Ascending aorta (tissue), 2 donors: Measurements from ENCODE around the gene POM121L12. TPM values are rescaled to one million over a fixed set of nuclear protein-coding genes. Genes with fewer than 3 reads are reported as not detected.

ENCODE experiments used
- DNase-seq, 2 donors: peaks; one replicate each; pipeline ENCODE4 v3.0.0-alpha.2; 2019; ENCODE audit warnings: low spot score in 2 of 2
- H3K27ac ChIP-seq, 2 donors: fragments of 200-600 bp; sonication (generic); one replicate each; pipeline ENCODE4 v1.5.1; 2016 to 2017; ENCODE audit warnings: mild to moderate bottlenecking in 1 of 2
- H3K27me3 ChIP-seq: fragments of 200-600 bp; sonication (generic); one replicate; pipeline ENCODE4 v1.5.1; 2017
- H3K36me3 ChIP-seq, 2 donors: fragments of 200-600 bp; sonication (generic); one replicate each; pipeline ENCODE4 v1.5.1; 2016
- H3K4me1 ChIP-seq, 2 donors: fragments of 200-600 bp; sonication (generic); one replicate each; pipeline ENCODE4 v1.5.1; 2016 to 2017; ENCODE audit warnings: mild to moderate bottlenecking in 1 of 2
- H3K4me3 ChIP-seq, 2 donors: fragments of 200-600 bp; sonication (generic); one replicate each; pipeline ENCODE4 v1.5.1; 2016 to 2017; ENCODE audit warnings: mild to moderate bottlenecking in 1 of 2
- H3K9me3 ChIP-seq, 2 donors: fragments of 200-600 bp; sonication (generic); one replicate each; pipeline ENCODE4 v1.5.1; 2016
- CTCF ChIP-seq, 3 experiments: fragments of 200-600 bp in 2 of 3; fragments of 450-650 bp in 1 of 3; sonication (generic) in 2 of 3; IDR thresholded peaks; one replicate each; pipeline ENCODE4 v1.5.1; 2016 to 2019; ENCODE audit warnings: antibody characterized with exemption in 3 of 3, mild to moderate bottlenecking in 1 of 3, moderate library complexity in 1 of 3
- intact Hi-C: fragments of 100-400 bp; cut with DNase I; formaldehyde crosslinking; loops from one replicate; pipeline ENCODE4 v1.15.1; 2023
- total RNA-seq: library from RNA; depleted of rRNA; stranded (reverse); fragments of >200 nt; gene quantifications from one replicate; pipeline ENCODE4 v1.1.0, GENCODE V29; 2016

Gene POM121L12
- total RNA-seq, 1 donor from 2014 or later = not detected

GRCh38 chr7:53048638-53049037, 13.2 kb downstream of the POM121L12 start:
- Histone ChIP-seq H3K4me1 (no peaks in the 10 kb centered on the region), H3K27me3 (no peaks in the 10 kb centered on the region), H3K9me3 (no peaks in the 10 kb centered on the region), H3K27ac (no peak overlapping the region), H3K36me3 (no peaks in the 10 kb centered on the region), H3K4me3 (no peak overlapping the region)
- no peak for DNase-seq
- intact Hi-C loops = no loop called here
- no peak for TF ChIP-seq CTCF (IDR thresholded peaks at IDR 0.05)

GRCh38 chr7:53050433-53050832, 15.0 kb downstream of the POM121L12 start:
- no peaks in the 10 kb centered on the region for H3K36me3 ChIP-seq
- no peaks in the 10 kb centered on the region for H3K9me3 ChIP-seq
- no peaks in the 10 kb centered on the region for H3K4me1 ChIP-seq
- no peak for TF ChIP-seq CTCF (IDR thresholded peaks at IDR 0.05)
- no peak overlapping the region for H3K27ac ChIP-seq
- H3K4me3 ChIP-seq = no peak overlapping the region
- DNase-seq = no peak
- intact Hi-C loops = no loop called here
- H3K27me3 ChIP-seq = no peaks in the 10 kb centered on the region

- H3K36me3 ChIP-seq = no peaks in the 10 kb centered on the region
- H3K4me3 ChIP-seq = no peak overlapping the region
- H3K4me1 ChIP-seq = no peaks in the 10 kb centered on the region
- intact Hi-C loops = no loop called here
- H3K9me3 ChIP-seq = no peaks in the 10 kb centered on the region
- H3K27me3 ChIP-seq = no peaks in the 10 kb centered on the region
- H3K27ac ChIP-seq = no peak overlapping the region
- DNase-seq = no peak
- TF ChIP-seq CTCF (IDR thresholded peaks at IDR 0.05) = no peak
Measured at GRCh38 chr7:53059591-53059990, 24.2 kb downstream of the POM121L12 start.

- Histone ChIP-seq H3K9me3 (no peaks in the 10 kb centered on the region), H3K27ac (no peak overlapping the region), H3K4me1 (no peaks in the 10 kb centered on the region), H3K36me3 (no peaks in the 10 kb centered on the region), H3K4me3 (no peak overlapping the region), H3K27me3 (no peaks in the 10 kb centered on the region)
- DNase-seq = no peak
- intact Hi-C loops = no loop called here
- no peak for TF ChIP-seq CTCF (IDR thresholded peaks at IDR 0.05)
Measured at GRCh38 chr7:53060066-53060465, 24.6 kb downstream of the POM121L12 start.

GRCh38 chr7:53062796-53063195, 27.4 kb downstream of the POM121L12 start:
- TF ChIP-seq CTCF (IDR thresholded peaks at IDR 0.05) = no peak
- no peak for DNase-seq
- Histone ChIP-seq H3K4me1 (no peaks in the 10 kb centered on the region), H3K9me3 (no peaks in the 10 kb centered on the region), H3K36me3 (no peaks in the 10 kb centered on the region), H3K27me3 (no peaks in the 10 kb centered on the region), H3K4me3 (no peak overlapping the region), H3K27ac (no peak overlapping the region)
- intact Hi-C loops = no loop called here

- H3K27ac ChIP-seq = no peak overlapping the region
- intact Hi-C loops = no loop called here
- no peak for DNase-seq
- H3K27me3 ChIP-seq = no peaks in the 10 kb centered on the region
- H3K4me3 ChIP-seq = no peak overlapping the region
- H3K9me3 ChIP-seq = no peaks in the 10 kb centered on the region
- no peaks in the 10 kb centered on the region for H3K36me3 ChIP-seq
- TF ChIP-seq CTCF (IDR thresholded peaks at IDR 0.05) = no peak
- H3K4me1 ChIP-seq = no peaks in the 10 kb centered on the region
Measured at GRCh38 chr7:53068673-53069072, 33.2 kb downstream of the POM121L12 start.
